Stimulated activated CD8-positive, alpha-beta memory T cell treated with anti-CD3 and anti-CD28 coated beads, Interleukin-15, amount 100 ng/mL, for 24 hours (primary cell): ENCODE results near the gene ATXN7L1.
"Not testable (repeated sequence)": the region's sequence is repeated elsewhere in the genome, so short reads cannot be mapped to it uniquely, and the experiment has no call there.

ENCODE experiments used
- DNase-seq: peaks from one replicate; pipeline ENCODE4 v3.0.0-alpha.2; 2020; ENCODE audit warnings: low read depth

The ATXN7L1 gene

GRCh38 chr7:105802604-105803428, 73.6 kb downstream of the ATXN7L1 start:
- no peak for DNase-seq

DNA sequence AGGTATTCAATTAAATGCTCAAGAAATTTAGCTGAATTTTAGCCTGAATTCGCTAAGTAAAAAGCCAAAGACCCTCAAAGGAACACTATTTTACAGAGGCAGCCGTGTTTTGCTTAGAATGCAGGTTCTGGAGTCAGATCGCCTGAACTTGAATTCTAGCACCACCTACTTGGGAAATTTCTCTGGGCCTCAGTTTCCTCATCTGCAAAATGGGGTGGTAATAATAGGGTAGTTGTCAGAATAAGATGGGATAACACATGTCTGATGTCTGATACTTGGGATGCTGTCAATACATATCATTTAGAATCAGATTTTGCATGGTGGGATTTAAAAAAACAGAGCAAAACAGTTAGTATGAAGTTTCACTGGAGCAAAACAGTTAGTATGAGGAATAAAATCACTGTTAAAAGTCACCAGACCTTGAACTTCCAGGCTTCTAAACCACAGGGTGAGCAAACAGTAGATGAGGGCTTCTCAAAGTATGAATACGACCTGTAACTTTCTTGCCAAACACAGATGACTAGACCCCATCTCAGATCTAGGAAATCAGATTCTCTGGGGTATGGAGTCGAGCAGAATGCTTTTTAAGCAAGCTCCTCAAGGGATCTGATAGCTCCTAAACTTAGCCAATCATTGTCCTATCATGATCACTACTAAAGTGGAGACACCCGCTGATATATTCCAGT, 75.4 kb downstream of the ATXN7L1 start:
- DNase-seq, result no peak

DNA sequence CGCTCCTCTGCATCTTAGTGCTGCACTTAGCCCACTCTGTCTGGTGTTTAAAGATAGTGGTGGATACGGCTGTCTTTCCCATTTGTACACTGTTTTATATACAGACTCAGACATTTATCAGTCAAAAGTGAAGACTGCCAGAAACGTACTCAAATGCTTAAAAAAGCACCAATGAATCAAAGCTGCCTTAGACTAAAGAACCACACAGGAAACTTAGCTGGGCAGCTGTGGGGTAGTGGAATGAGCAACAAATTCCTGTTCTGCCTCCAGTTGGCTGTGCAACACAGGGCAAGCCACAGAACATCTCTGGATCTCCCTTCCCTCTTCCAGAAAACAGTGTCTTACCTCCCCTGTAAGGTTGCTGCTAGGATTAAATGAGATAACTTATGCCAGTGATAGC, 76.0 kb downstream of the ATXN7L1 start:
- DNase-seq, result no peak

- no peak for DNase-seq
Observed at GRCh38 chr7:105799677-105800076, 76.7 kb downstream of the ATXN7L1 start.

DNA sequence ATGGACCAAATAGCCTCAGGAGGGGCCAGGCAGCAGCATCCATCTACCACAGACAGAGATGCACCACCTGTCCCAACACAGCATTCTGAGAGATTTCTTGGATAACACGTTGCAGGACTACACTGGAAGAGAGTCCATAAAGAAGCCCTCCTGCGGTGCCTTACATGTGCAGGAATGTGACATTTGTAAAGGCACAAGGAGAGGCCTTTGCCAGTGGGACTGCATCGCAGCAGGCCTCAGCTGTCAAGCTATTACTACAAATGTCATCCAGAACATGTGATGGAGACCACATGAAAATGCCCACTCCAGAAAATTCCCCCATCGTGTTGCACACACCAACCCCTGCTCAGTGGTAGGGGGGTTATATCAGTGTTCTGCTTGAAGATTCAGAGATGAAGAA, 77.4 kb downstream of the ATXN7L1 start:
- DNase-seq, result no peak

DNA sequence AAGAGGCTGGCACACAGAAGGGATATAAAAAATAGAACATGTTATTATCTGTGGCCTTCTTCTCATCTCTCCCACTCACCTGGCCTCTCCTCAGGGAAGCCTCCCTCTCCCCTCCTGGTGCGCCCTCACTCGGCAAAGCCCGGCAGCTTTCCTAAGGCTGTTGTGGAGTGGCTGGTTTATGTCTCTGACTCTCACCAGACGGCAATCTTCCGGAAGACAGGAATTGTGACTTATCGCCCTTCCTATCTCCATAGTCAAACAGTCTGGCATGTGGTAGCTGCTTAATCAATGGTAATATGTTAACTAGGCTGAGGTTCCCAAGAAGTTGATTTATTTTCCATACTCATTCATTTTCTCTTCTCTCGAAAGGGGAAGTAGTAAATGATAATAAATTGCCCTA, 78.7 kb downstream of the ATXN7L1 start:
- DNase-seq, result no peak

DNA sequence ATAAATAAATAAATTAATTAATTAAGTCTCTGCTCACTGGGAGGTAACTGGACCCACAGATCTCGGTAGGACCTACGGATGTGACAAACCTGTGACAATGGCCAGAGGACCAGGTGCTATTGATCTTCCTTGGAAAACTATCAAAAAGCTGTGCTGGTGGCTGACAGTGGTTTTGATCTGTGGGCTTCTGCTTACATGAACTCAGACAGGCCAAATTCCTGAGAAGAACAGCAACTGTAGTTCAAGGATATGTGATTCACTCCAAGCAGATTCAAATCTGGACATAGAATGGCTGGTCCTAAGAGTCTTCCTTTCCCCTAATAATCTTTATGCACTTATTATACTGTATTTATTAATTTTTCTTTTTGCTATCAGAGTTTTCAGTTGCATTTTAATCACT, 80.0 kb downstream of the ATXN7L1 start:
- DNase-seq, result no peak

DNA sequence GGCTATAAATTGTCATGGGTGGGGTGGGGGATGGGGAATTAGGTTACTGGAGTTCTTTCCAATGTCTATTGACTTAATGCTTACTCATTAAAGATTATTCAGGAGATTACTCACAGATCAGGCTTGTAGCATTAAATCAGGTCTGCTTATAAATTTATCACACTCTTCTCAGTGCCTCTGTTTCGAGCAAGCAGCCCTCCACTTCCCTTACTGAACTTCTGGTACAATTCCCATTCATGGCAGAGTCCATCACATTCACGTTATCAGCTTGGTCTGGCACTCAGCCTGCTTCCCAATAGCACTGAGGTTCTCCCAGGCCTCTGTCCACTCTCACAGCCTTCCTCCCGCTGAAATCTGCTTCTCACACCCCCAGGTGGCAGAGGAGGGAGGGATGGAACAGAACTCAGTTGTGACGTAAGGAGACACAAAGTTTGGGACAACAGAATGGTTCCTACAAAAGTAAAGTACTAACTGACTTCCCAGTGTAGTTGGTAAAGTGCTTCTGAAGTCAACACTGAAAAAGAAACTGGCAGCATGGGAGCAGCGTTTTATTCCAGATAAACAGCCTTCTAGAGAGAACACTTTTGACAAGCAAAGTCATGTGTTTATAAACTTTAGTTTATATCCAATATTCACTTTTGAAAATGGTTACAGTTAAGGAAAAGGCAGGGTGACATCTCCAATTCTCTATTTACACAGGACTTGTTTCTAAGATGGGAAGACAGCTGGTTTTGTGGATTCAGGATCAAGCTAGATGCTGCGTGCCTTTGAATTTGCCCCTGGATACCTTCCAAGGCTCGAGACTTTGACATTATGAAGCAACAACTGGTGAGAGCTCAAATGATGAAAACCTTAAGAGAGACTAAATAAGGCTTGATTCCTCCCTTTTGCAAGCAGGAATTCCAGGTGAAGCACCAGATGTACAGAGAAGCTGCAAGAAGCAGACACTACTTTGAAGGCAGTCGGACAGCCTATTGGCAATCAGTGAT, 81.4 kb downstream of the ATXN7L1 start:
- DNase-seq, result no peak

- DNase-seq, result no peak
Observed at GRCh38 chr7:105792488-105793370, 83.7 kb downstream of the ATXN7L1 start.

DNA sequence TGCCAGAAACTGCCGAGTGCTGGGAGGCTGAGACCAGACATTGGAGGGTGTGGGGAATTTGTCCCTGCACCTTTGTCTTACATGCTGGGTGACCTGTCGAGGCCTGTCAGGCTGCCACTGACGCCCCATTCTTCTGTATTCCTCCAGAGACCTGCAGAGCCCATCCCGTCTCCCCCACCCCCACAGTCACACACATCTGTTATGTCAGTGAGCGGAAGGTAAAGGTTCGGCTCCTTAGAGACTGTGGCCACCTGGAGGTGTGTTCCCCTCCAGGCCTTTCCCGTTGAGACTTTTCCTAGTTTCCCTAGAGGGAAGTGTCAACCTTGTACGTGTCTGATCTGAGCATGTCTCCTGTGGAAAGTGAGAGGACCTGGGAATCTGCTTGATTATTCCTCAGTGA, 84.5 kb downstream of the ATXN7L1 start:
- DNase-seq, result no peak

GRCh38 chr7:105790996-105791395, 85.4 kb downstream of the ATXN7L1 start:
- DNase-seq, result no peak

GRCh38 chr7:105790452-105790851, 85.9 kb downstream of the ATXN7L1 start:
- DNase-seq, result not testable (repeated sequence)

GRCh38 chr7:105788816-105789349, 87.5 kb downstream of the ATXN7L1 start:
- DNase-seq, result no peak

DNA sequence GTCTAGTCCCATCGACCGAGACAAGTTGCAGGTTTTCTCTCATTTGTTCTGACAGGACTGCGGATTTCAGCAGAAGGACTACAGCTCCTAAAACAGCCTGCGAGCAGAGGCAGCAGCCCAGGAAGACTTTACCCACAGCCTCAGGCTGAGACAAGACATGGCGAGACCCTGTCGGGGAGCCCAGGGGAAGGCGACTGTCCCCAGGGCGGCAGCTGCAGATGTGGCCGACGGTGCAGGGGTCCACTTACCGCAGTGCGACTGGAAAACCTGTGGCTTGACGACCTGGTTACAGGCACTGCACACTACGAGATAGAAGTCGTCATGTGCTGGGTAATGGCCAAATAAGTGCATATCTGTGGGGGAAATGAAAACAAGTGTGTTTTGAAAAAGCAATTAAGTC, 88.0 kb downstream of the ATXN7L1 start:
- no peak for DNase-seq

- DNase-seq, result no peak
Observed at GRCh38 chr7:105787793-105788192, 88.6 kb downstream of the ATXN7L1 start.

- DNase-seq, result no peak
Observed at GRCh38 chr7:105786520-105787470, 89.6 kb downstream of the ATXN7L1 start.

- no peak for DNase-seq
Observed at GRCh38 chr7:105782391-105783042, 93.9 kb downstream of the ATXN7L1 start.

- DNase-seq, result no peak
Observed at GRCh38 chr7:105779856-105780780, 96.3 kb downstream of the ATXN7L1 start.
